ENCODE measurements around the gene ERVK3-1. TPM values are rescaled to one million over a fixed set of nuclear protein-coding genes. Genes with fewer than 3 reads are reported as not detected.

Gene ERVK3-1
- total and polyA plus RNA-seq, 2 of the 8 experiments (the other 6 are each of a cell fraction or from before 2014, with no cell fraction given): 29.9 to 31.5 TPM

- Histone ChIP-seq H4K8ac (ENCODE audit: extremely low read depth, insufficient read depth, low read length) (peak overlapping the region; percentile 6), H3K27me3 (replicated peaks in 1 of 4; ENCODE audit: control insufficient read depth in 3 of 4, extremely low read depth in 1 of 4, insufficient read depth in 3 of 4, low read length in 3 of 4) (0 out of 7 replicates have a peak, but pooled peaks cover 0 to 3% (median 0%) of the 10 kb centered on the region in 4 experiments), H4K5ac (ENCODE audit: insufficient read length, low read depth, low read length) (peak overlapping the region; percentile 82), H2BK120ac (replicated peaks; ENCODE audit: low read depth, low read length) (no peak overlapping the region), H2BK15ac (ENCODE audit: low read length) (0 out of 2 replicates have a peak overlapping the region, but pooled peaks have one; percentile 76), H3K9ac (replicated peaks in 1 of 4; ENCODE audit: extremely low read depth in 1 of 4, low read depth in 3 of 4, low read length in 3 of 4) (peak overlapping the region; percentile 82 to 86 (median 84)), H3K4ac (replicated peaks; ENCODE audit: insufficient read length, low read depth, low read length) (peak overlapping the region; percentile 90), H3K4me2 (ENCODE audit: insufficient read depth in 1 of 2, low read depth in 2 of 2, low read length in 2 of 2) (peak overlapping the region; percentile 74 to 95), H3K9me3 (ENCODE audit: insufficient read depth in 2 of 2, low read depth in 1 of 2, low read length in 1 of 2) (no peaks in the 10 kb centered on the region), H3K79me2 (ENCODE audit: control insufficient read depth in 1 of 2, insufficient read depth in 2 of 2, low read length in 2 of 2) (peaks cover 0 to 15% of the 10 kb centered on the region in 2 experiments; a peak in 2 of 4 replicates), H3K56ac (replicated peaks; ENCODE audit: insufficient read length, low read depth, low read length) (no peak overlapping the region), H2BK20ac (ENCODE audit: low read length) (no peak overlapping the region), H3K23ac (ENCODE audit: insufficient read length) (no peak overlapping the region), H3K14ac (ENCODE audit: insufficient read length) (no peak overlapping the region), H3K18ac (ENCODE audit: extremely low read depth, low read length) (peak overlapping the region; percentile 96), H2BK5ac (ENCODE audit: low read depth, low read length) (peak overlapping the region; percentile 66; the same call in 1 of the 2 replicates), H3K23me2 (ENCODE audit: low read depth, low read length) (peaks cover 12% of the 10 kb centered on the region), H4K20me1 (replicated peaks in 1 of 2; ENCODE audit: control insufficient read depth in 1 of 2, insufficient read depth in 2 of 2, low read length in 2 of 2) (peaks cover 0 to 7% of the 10 kb centered on the region in 2 experiments), H3K4me1 (replicated peaks in 1 of 4; ENCODE audit: control insufficient read depth in 3 of 4, insufficient read depth in 4 of 4, low read length in 3 of 4) (no peaks in the 10 kb centered on the region), H2AK5ac (ENCODE audit: low read depth, low read length) (no peak overlapping the region), H3K27ac (ENCODE audit: low read depth, low read length) (peak overlapping the region; percentile 65; the same call in 1 of the 2 replicates), H3K79me1 (ENCODE audit: low read depth, low read length) (peaks cover 11% of the 10 kb centered on the region), H4K91ac (replicated peaks; ENCODE audit: insufficient read length, low read length) (no peak overlapping the region), H2AFZ (ENCODE audit: low read length) (peak overlapping the region; percentile 76), H3K4me3 (ENCODE audit: extremely low read depth in 1 of 4, insufficient read depth in 2 of 4, low read depth in 3 of 4, low read length in 4 of 4) (peak overlapping the region; percentile 72 to 98 (median 88)), H2BK12ac (ENCODE audit: low read depth, low read length) (no peak overlapping the region), H3K36me3 (ENCODE audit: control insufficient read depth in 2 of 4, insufficient read depth in 4 of 4, low read length in 3 of 4) (no peaks in the 10 kb centered on the region)
- ChIA-PET POLR2A (ENCODE audit: partially characterized antibody) (interaction anchor here (0.6 to 2.1 kb wide), 29 partner anchors 9 to 227 kb away, joined by 3 to 20 read pairs (median 3); partner anchors contain the start of genes ERVK3-1, RPS5, TRIM28 and ZBTB45), CTCF (ENCODE audit: partially characterized antibody) (interaction anchor here (0.7 to 1.2 kb wide), 3 partner anchors 12 to 20 kb away, joined by 3 to 4 read pairs (median 4); no protein-coding TSS in a partner anchor)
- 11% methylated on average over 9 of the region's 9 CpGs; no CpG with 5 or more reads in 1 of the 2 experiments for WGBS, 2 experiments (ENCODE audit: extremely low coverage in 1 of 2, insufficient coverage in 1 of 2, insufficient read length in 1 of 2, insufficient replicate concordance in 2 of 2, low coverage in 1 of 2, low lambda C conversion rate in 2 of 2, missing lambda C conversion rate in 1 of 2)
- no peak for DNase-seq (ENCODE audit: low read depth in 1 of 2, low spot score in 2 of 2)
- FAIRE-seq: no peak
- TF ChIP-seq SP4 (IDR thresholded peaks at IDR 0.05; ENCODE audit: low read length) (no peak), TEAD4 (IDR thresholded peaks at IDR 0.05; ENCODE audit: low read depth, low read length) (no peak), CBX8 (IDR thresholded peaks at IDR 0.05; ENCODE audit: borderline replicate concordance, low read depth, low read length) (no peak), CHD2 (IDR thresholded peaks at IDR 0.05; ENCODE audit: low read length) (no peak), BACH1 (IDR thresholded peaks at IDR 0.05; ENCODE audit: low read length) (no peak), CREB1 (IDR thresholded peaks at IDR 0.05) (no peak), NRF1 (IDR thresholded peaks at IDR 0.05; ENCODE audit: low read depth, low read length) (no peak), SP1 (IDR thresholded peaks at IDR 0.05; ENCODE audit: low read depth, low read length) (no peak), KDM5A (IDR thresholded peaks at IDR 0.05; ENCODE audit: low read length) (no peak), KDM1A (IDR thresholded peaks at IDR 0.05; ENCODE audit: borderline replicate concordance, low read length) (no peak), ATF3 (IDR thresholded peaks at IDR 0.05; ENCODE audit: insufficient read depth, low read depth, low read length) (no peak), CEBPB (IDR thresholded peaks at IDR 0.05; ENCODE audit: low read depth, low read length) (no peak), RFX5 (IDR thresholded peaks at IDR 0.05; ENCODE audit: borderline replicate concordance, low read depth, low read length) (no peak), SIN3A (conservative IDR thresholded peaks at IDR 0.05 in 1 of 2, IDR thresholded peaks at IDR 0.05 in 1 of 2; ENCODE audit: low read depth in 1 of 2, low read length in 2 of 2) (no peak)
Observed at GRCh38 chr19:58326501-58326913, 21.3 kb downstream of the ERVK3-1 start.
